ENCODE results near the gene MECR.

Gene MECR

DNA sequence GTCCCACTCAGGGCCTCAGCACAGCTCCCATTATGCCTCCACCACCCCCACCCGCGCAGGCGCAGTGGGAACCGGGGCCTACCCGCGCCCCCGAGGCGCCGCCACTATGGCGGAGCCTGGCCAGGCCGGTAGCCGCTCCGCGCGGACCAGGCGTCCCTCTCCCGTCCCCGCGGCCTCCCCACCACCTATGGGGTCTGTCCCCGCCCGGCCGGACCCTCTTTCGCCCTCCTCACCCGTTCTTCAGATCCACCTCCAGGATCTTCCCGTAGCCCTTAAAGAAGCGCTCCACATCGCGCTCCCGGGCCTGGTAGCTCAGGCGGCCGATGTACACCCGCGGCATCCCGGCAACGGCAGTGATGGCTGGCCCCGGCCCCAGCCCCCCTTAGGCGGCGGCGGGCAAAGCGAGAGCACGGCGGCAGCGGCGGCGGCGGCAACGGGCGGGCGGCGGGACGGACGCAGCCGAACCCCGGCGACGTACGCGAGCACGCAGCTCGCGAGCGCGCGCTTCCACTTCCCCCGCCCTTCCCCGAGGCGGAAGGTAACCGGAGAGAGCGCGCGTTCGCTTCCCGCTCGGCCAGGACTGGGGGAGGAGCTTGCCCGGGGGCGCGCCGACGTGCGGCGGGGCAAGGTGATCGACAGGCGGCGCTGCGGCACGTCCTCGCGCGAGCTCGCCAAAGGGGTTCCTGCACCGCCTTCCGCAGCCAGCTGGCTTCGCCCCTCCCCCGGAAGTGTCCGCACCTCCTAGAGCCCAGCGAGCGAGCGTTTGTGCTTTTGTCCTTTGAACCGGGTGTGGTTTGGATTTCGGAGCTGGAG, 49.1 kb downstream of the MECR start, which contains the start of gene SRSF4:
SRSF4 (minus strand) TSS at position 488 of the 813 bp plus-strand sequence; CDS start at position 340, 148 bp downstream.
- peak within 1 kb of the TSS; percentile 94 for H3K4me3 ChIP-seq (ENCODE audit: low read length)
- peaks cover 28% of the 10 kb centered on the region for H4K20me1 ChIP-seq (ENCODE audit: control insufficient read depth, insufficient read depth, low read depth, low read length)
- peak within 1 kb of the TSS; percentile 91 for H3K4me2 ChIP-seq (ENCODE audit: low read length)
- H3F3A ChIP-seq (ENCODE audit: control insufficient read depth, insufficient read depth): no peaks in the 10 kb centered on the region
- H3K4me1 ChIP-seq (ENCODE audit: control insufficient read depth, low read length): peaks cover 39% of the 10 kb centered on the region
- TF ChIP-seq, protein P1, sequence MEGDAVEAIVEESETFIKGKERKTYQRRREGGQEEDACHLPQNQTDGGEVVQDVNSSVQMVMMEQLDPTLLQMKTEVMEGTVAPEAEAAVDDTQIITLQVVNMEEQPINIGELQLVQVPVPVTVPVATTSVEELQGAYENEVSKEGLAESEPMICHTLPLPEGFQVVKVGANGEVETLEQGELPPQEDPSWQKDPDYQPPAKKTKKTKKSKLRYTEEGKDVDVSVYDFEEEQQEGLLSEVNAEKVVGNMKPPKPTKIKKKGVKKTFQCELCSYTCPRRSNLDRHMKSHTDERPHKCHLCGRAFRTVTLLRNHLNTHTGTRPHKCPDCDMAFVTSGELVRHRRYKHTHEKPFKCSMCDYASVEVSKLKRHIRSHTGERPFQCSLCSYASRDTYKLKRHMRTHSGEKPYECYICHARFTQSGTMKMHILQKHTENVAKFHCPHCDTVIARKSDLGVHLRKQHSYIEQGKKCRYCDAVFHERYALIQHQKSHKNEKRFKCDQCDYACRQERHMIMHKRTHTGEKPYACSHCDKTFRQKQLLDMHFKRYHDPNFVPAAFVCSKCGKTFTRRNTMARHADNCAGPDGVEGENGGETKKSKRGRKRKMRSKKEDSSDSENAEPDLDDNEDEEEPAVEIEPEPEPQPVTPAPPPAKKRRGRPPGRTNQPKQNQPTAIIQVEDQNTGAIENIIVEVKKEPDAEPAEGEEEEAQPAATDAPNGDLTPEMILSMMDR (IDR thresholded peaks at IDR 0.05; ENCODE audit: low read depth, low read length, poor library complexity, severe bottlenecking): peak; percentile 76
- TF ChIP-seq EZH2phosphoT487 (IDR thresholded peaks at IDR 0.05; ENCODE audit: borderline replicate concordance, low read length): no peak
- peaks cover 49% of the 10 kb centered on the region for H3K36me3 ChIP-seq (ENCODE audit: control insufficient read depth, low read length)
- peak within 1 kb of the TSS; percentile 85 for H3K27ac ChIP-seq (ENCODE audit: low read depth, low read length)
- peaks cover 53% of the 10 kb centered on the region for H3K79me2 ChIP-seq (ENCODE audit: control insufficient read depth, low read length)
- no peaks in the 10 kb centered on the region for H3K9me2 ChIP-seq (replicated peaks; ENCODE audit: control insufficient read depth, low read length)
- H3K27me3 ChIP-seq (ENCODE audit: control insufficient read depth, low read length): no peaks in the 10 kb centered on the region
- no peaks in the 10 kb centered on the region for H3K9me3 ChIP-seq (ENCODE audit: control insufficient read depth, insufficient read depth, low read length)

DNA sequence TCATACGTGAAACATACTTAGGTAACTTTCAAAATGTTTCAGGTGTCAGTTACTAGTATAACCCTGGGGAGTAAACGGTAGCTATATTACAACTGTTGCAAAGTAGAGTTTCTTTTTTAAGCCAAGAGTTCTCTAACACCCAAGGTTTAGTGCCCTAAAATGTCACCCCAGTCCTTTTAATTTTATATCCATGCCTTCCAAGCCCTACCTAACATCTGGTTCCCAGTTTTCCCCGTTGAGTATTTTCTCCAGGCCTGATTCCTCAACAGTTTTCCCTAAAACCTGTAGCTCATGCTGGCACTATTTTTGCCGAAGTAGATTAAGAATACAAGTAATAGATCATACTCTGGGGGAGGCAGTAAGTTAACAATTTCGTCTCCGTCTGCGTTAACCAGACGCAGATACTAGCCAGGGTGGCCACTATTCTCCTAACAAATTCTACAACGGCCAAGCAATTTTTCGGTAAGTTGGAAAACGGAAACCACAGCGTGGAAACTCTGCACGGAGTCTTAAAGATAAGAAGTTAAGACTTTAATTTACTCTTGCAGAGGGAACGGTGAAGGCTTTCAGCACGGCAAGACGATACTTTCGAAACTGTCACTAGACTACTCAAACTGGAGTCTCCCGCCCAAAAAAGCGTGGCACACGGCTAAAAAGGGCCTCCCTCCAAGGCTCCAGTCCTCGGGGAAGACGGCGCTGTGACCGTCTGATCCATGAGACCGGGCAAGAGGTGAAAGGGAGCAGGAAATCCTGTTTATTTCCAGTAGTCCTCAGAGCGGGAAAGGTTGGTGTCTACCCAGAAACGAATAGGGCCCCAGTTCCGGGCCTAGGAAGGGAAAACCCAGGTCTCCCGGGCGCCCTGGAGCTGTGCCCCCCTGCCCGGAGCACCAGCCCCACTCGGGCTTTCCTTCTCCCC, 50.0 kb downstream of the MECR start:
- no peaks in the 10 kb centered on the region for H3K27me3 ChIP-seq (ENCODE audit: control insufficient read depth, low read length)
- H3K36me3 ChIP-seq (ENCODE audit: control insufficient read depth, low read length): peaks cover 53% of the 10 kb centered on the region
- H3F3A ChIP-seq (ENCODE audit: control insufficient read depth, insufficient read depth): no peaks in the 10 kb centered on the region
- no peaks in the 10 kb centered on the region for H3K9me2 ChIP-seq (replicated peaks; ENCODE audit: control insufficient read depth, low read length)
- peak overlapping the region; percentile 94 for H3K4me3 ChIP-seq (ENCODE audit: low read length)
- peaks cover 31% of the 10 kb centered on the region for H4K20me1 ChIP-seq (ENCODE audit: control insufficient read depth, insufficient read depth, low read depth, low read length)
- H3K79me2 ChIP-seq (ENCODE audit: control insufficient read depth, low read length): peaks cover 62% of the 10 kb centered on the region
- H3K4me2 ChIP-seq (ENCODE audit: low read length): peak overlapping the region; percentile 87
- H3K9me3 ChIP-seq (ENCODE audit: control insufficient read depth, insufficient read depth, low read length): no peaks in the 10 kb centered on the region
- H3K27ac ChIP-seq (ENCODE audit: low read depth, low read length): peak overlapping the region; percentile 85
- TF ChIP-seq, protein P1 (IDR thresholded peaks at IDR 0.05; ENCODE audit: low read depth, low read length, poor library complexity, severe bottlenecking): no peak
- no peak for TF ChIP-seq EZH2phosphoT487 (IDR thresholded peaks at IDR 0.05; ENCODE audit: borderline replicate concordance, low read length)
- peaks cover 39% of the 10 kb centered on the region for H3K4me1 ChIP-seq (ENCODE audit: control insufficient read depth, low read length)

DNA sequence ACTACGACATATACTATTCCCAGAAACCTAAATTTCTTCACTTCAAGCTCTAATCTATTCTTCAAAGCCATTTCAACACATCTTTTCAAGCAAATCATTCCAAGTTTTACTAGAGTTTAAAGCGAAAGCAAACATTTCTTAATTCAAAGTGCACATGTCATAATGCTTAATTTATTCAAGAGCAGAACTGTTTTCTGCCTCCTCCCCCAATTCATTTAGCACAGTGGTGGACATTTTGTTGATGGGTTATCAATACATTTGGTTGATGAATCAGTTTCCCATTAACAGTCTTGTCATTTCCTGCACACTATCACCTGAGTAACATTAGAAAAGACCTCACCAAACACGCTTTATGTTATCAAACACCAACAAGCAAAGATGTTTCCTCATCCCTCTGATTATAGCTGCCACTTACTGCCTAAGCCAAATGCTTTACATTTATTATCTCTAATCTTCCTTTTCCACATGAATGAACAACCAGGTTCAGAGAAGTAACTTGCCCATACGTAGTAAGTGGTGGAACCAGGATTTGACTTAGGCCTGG, 51.0 kb downstream of the MECR start:
- Histone ChIP-seq H3F3A (ENCODE audit: control insufficient read depth, insufficient read depth) (no peaks in the 10 kb centered on the region), H3K9me2 (replicated peaks; ENCODE audit: control insufficient read depth, low read length) (no peaks in the 10 kb centered on the region), H3K4me2 (ENCODE audit: low read length) (peak overlapping the region; percentile 87), H4K20me1 (ENCODE audit: control insufficient read depth, insufficient read depth, low read depth, low read length) (peaks cover 31% of the 10 kb centered on the region), H3K9me3 (ENCODE audit: control insufficient read depth, insufficient read depth, low read length) (no peaks in the 10 kb centered on the region), H3K27me3 (ENCODE audit: control insufficient read depth, low read length) (no peaks in the 10 kb centered on the region), H3K4me1 (ENCODE audit: control insufficient read depth, low read length) (peaks cover 39% of the 10 kb centered on the region), H3K4me3 (ENCODE audit: low read length) (peak overlapping the region; percentile 94), H3K27ac (ENCODE audit: low read depth, low read length) (0 out of 2 replicates have a peak overlapping the region, but pooled peaks have one; percentile 85), H3K79me2 (ENCODE audit: control insufficient read depth, low read length) (peaks cover 71% of the 10 kb centered on the region), H3K36me3 (ENCODE audit: control insufficient read depth, low read length) (peaks cover 57% of the 10 kb centered on the region)
- TF ChIP-seq, protein P1 (IDR thresholded peaks at IDR 0.05; ENCODE audit: low read depth, low read length, poor library complexity, severe bottlenecking): no peak
- TF ChIP-seq EZH2phosphoT487 (IDR thresholded peaks at IDR 0.05; ENCODE audit: borderline replicate concordance, low read length): no peak
